GM18858 (cell line): Measurements from ENCODE around the gene NDUFA8.

Source experiments
- ATAC-seq: cut with Tn5 transposase; IDR thresholded peaks from one replicate; pipeline ENCODE4 v1.9.1; 2021; ENCODE audit not compliant: unreplicated experiment

The NDUFA8 gene

GRCh38 chr9:122102156-122102555 is 57.4 kb downstream of the NDUFA8 start:
- ATAC-seq, result no peak

GRCh38 chr9:122100756-122101155 is 58.8 kb downstream of the NDUFA8 start:
- no peak for ATAC-seq

- no peak for ATAC-seq
Observed at GRCh38 chr9:122099271-122099869, 60.2 kb downstream of the NDUFA8 start.

- ATAC-seq, result no peak
Observed at GRCh38 chr9:122097679-122098315, 61.8 kb downstream of the NDUFA8 start.

GRCh38 chr9:122096620-122097415 is 62.8 kb downstream of the NDUFA8 start:
- no peak for ATAC-seq

GRCh38 chr9:122095010-122095767 is 64.4 kb downstream of the NDUFA8 start:
- ATAC-seq, result no peak
